ENCODE data around the gene KCNMB3.
"Not testable (repeated sequence)": the region's sequence is repeated elsewhere in the genome, so short reads cannot be mapped to it uniquely, and the experiment has no call there.

The KCNMB3 gene

DNA sequence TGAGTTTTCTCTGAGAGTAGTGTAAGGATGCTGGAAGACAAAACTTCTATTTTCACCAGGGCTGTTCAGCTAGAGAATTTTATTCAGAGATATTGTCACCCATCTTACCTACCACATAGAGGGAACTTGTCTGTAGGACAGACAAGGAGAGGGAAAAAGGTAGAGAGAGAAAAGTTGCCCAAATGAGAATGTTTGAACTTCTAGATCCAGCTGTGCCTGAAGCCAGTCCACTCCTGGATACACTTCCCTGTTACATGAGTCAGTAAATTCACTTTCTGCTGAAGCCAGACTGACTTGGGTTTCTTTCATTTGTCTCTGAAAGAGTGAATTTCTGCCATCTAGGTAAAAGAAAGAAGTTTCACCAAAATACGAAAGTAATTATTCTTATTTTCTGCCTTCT, 27.2 kb upstream of the KCNMB3 start:
- no peak overlapping the region for H3K9ac ChIP-seq (ENCODE audit: low read length)
- H3K4me3 ChIP-seq (ENCODE audit: low read length) = no peak overlapping the region
- no peaks in the 10 kb centered on the region for H3K4me1 ChIP-seq (ENCODE audit: control insufficient read depth, insufficient read depth, low read length)
- no peaks in the 10 kb centered on the region for H3K9me3 ChIP-seq (ENCODE audit: control insufficient read depth, low read length)
- no peaks in the 10 kb centered on the region for H3K27me3 ChIP-seq (ENCODE audit: control insufficient read depth, insufficient read depth, low read length)
- no peaks in the 10 kb centered on the region for H3K36me3 ChIP-seq (ENCODE audit: control insufficient read depth, insufficient read depth, low read length)

- no peaks in the 10 kb centered on the region for H3K4me1 ChIP-seq (ENCODE audit: control insufficient read depth, insufficient read depth, low read length)
These were observed 25.8 kb upstream of the KCNMB3 start for GRCh38 chr3:179276743-179277142.

DNA sequence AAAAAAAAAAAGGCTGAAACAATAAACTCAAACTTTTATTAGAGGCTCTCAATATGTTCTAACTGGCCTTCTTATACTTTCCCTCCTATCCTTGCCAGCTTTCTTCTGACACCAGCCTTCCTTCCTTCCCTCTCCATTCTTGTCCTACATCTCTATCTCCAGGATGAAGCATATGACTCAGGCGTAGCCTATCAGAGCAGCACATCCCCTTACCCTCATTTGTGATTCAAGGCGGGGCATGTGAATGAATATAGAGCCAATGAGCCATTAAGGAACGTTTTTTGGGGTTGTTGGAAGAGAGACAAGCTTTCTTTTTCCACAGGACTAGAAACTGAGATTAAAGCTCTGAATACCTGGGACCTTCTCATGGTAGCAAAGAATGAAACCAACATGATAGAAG, 25.1 kb upstream of the KCNMB3 start:
- Histone ChIP-seq H3K4me3 (ENCODE audit: low read length) (no peak overlapping the region), H3K27me3 (ENCODE audit: control insufficient read depth, insufficient read depth, low read length) (no peaks in the 10 kb centered on the region), H3K4me1 (ENCODE audit: control insufficient read depth, insufficient read depth, low read length) (no peaks in the 10 kb centered on the region), H3K36me3 (ENCODE audit: control insufficient read depth, insufficient read depth, low read length) (no peaks in the 10 kb centered on the region), H3K9ac (ENCODE audit: low read length) (no peak overlapping the region), H3K9me3 (ENCODE audit: control insufficient read depth, low read length) (no peaks in the 10 kb centered on the region)

More at GRCh38 chr3:179276743-179277142, 25.8 kb upstream of the KCNMB3 start:
- Histone ChIP-seq H3K9ac (ENCODE audit: low read length) (no peak overlapping the region), H3K4me3 (ENCODE audit: low read length) (no peak overlapping the region), H3K9me3 (ENCODE audit: control insufficient read depth, low read length) (no peaks in the 10 kb centered on the region), H3K36me3 (ENCODE audit: control insufficient read depth, insufficient read depth, low read length) (no peaks in the 10 kb centered on the region), H3K27me3 (ENCODE audit: control insufficient read depth, insufficient read depth, low read length) (no peaks in the 10 kb centered on the region)

DNA sequence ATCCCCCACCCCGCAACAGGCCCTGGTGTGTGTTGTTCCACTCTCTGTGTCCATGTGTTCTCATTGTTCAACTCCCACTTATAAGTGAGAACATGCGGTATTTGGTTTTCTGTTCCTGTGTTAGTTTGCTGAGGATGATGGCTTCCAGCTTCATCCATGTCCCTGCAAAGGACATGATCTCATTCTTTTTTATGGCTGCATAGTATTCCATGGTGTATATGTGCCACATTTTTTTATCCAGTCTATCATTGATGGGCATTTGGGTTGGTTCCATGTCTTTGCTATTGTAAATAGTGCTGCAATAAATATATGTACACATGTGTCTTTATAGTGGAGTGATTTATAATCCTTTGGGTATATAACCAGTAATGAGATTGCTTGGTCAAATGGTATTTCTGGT, 23.5 kb upstream of the KCNMB3 start:
- not testable (repeated sequence) for H3K27me3 ChIP-seq (ENCODE audit: control insufficient read depth, insufficient read depth, low read length); H3K9ac ChIP-seq (ENCODE audit: low read length); H3K36me3 ChIP-seq (ENCODE audit: control insufficient read depth, insufficient read depth, low read length); H3K4me3 ChIP-seq (ENCODE audit: low read length); H3K4me1 ChIP-seq (ENCODE audit: control insufficient read depth, insufficient read depth, low read length); H3K9me3 ChIP-seq (ENCODE audit: control insufficient read depth, low read length)

DNA sequence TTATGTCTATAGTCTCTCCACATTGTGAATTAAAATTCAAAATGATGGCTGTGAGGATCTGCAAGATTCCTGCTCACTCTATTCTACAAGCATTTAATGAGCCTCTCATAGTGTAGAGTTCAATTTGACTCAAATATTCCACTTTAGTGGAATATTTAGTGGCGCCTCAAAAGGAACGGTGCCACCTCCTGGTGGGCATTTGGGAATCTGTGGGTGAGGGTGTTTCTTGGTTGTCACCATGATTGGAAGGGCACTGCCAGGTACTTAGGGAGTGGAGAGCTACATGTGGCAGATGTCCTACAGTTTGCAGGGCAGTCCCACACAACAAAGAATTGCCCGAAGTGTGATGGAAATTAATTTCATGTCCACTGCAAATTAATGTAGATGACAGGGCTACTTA, 21.5 kb upstream of the KCNMB3 start:
- Histone ChIP-seq H3K4me1 (ENCODE audit: control insufficient read depth, insufficient read depth, low read length) (no peaks in the 10 kb centered on the region), H3K36me3 (ENCODE audit: control insufficient read depth, insufficient read depth, low read length) (no peaks in the 10 kb centered on the region), H3K27me3 (ENCODE audit: control insufficient read depth, insufficient read depth, low read length) (no peaks in the 10 kb centered on the region), H3K4me3 (ENCODE audit: low read length) (no peak overlapping the region), H3K9me3 (ENCODE audit: control insufficient read depth, low read length) (no peaks in the 10 kb centered on the region), H3K9ac (ENCODE audit: low read length) (no peak overlapping the region)

GRCh38 chr3:179269152-179269707, 18.3 kb upstream of the KCNMB3 start:
- no peaks in the 10 kb centered on the region for H3K36me3 ChIP-seq (ENCODE audit: control insufficient read depth, insufficient read depth, low read length)
- no peaks in the 10 kb centered on the region for H3K4me1 ChIP-seq (ENCODE audit: control insufficient read depth, insufficient read depth, low read length)
- H3K27me3 ChIP-seq (ENCODE audit: control insufficient read depth, insufficient read depth, low read length) = no peaks in the 10 kb centered on the region
- no peak overlapping the region for H3K4me3 ChIP-seq (ENCODE audit: low read length)
- H3K9ac ChIP-seq (ENCODE audit: low read length) = no peak overlapping the region
- no peaks in the 10 kb centered on the region for H3K9me3 ChIP-seq (ENCODE audit: control insufficient read depth, low read length)

DNA sequence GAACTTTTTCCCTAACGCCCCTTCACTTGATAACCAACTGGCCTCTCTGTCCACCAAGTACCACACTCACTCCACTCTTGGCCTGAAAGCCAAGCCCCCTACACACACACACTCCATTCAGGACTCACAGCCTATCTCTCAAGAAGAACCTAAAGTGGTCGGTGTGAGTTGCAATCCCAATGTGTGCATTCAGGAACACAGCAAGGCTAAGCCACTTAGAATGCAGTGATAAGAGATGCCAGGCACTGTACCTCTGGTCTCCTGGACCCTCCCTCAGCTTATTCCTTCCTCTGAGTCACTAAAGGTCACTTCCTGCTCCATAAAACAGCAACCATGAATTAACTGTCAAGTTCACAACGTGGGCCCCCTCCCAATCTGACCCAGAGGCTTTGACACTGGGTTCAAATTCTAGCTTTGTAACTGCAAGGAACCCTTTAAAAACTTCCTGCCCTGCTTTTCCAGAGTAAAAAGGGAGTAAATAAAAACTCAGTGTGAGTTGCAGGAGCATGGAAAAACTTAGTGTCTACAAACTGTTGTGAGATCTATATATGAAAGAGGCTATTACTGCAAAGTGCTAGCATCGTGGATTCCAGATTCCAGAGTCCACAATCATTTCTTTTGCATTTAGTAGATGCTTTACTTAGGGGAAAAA, 17.6 kb upstream of the KCNMB3 start:
- Histone ChIP-seq H3K9me3 (ENCODE audit: control insufficient read depth, low read length) (no peaks in the 10 kb centered on the region), H3K27me3 (ENCODE audit: control insufficient read depth, insufficient read depth, low read length) (no peaks in the 10 kb centered on the region), H3K4me1 (ENCODE audit: control insufficient read depth, insufficient read depth, low read length) (no peaks in the 10 kb centered on the region), H3K36me3 (ENCODE audit: control insufficient read depth, insufficient read depth, low read length) (no peaks in the 10 kb centered on the region), H3K4me3 (ENCODE audit: low read length) (no peak overlapping the region), H3K9ac (ENCODE audit: low read length) (no peak overlapping the region)

- no peak overlapping the region for H3K9ac ChIP-seq (ENCODE audit: low read length)
- H3K4me3 ChIP-seq (ENCODE audit: low read length) = no peak overlapping the region
- H3K27me3 ChIP-seq (ENCODE audit: control insufficient read depth, insufficient read depth, low read length) = no peaks in the 10 kb centered on the region
- no peaks in the 10 kb centered on the region for H3K36me3 ChIP-seq (ENCODE audit: control insufficient read depth, insufficient read depth, low read length)
- H3K9me3 ChIP-seq (ENCODE audit: control insufficient read depth, low read length) = no peaks in the 10 kb centered on the region
- H3K4me1 ChIP-seq (ENCODE audit: control insufficient read depth, insufficient read depth, low read length) = no peaks in the 10 kb centered on the region
These were observed 15.8 kb upstream of the KCNMB3 start for GRCh38 chr3:179266701-179267211.

GRCh38 chr3:179265875-179266274, 15.0 kb upstream of the KCNMB3 start:
- H3K4me1 ChIP-seq (ENCODE audit: control insufficient read depth, insufficient read depth, low read length) = no peaks in the 10 kb centered on the region
- no peak overlapping the region for H3K4me3 ChIP-seq (ENCODE audit: low read length)
- no peaks in the 10 kb centered on the region for H3K9me3 ChIP-seq (ENCODE audit: control insufficient read depth, low read length)
- H3K9ac ChIP-seq (ENCODE audit: low read length) = no peak overlapping the region
- H3K27me3 ChIP-seq (ENCODE audit: control insufficient read depth, insufficient read depth, low read length) = no peaks in the 10 kb centered on the region
- H3K36me3 ChIP-seq (ENCODE audit: control insufficient read depth, insufficient read depth, low read length) = no peaks in the 10 kb centered on the region

- Histone ChIP-seq H3K36me3 (ENCODE audit: control insufficient read depth, insufficient read depth, low read length) (no peaks in the 10 kb centered on the region), H3K27me3 (ENCODE audit: control insufficient read depth, insufficient read depth, low read length) (no peaks in the 10 kb centered on the region), H3K9ac (ENCODE audit: low read length) (no peak overlapping the region), H3K4me3 (ENCODE audit: low read length) (no peak overlapping the region), H3K4me1 (ENCODE audit: control insufficient read depth, insufficient read depth, low read length) (no peaks in the 10 kb centered on the region), H3K9me3 (ENCODE audit: control insufficient read depth, low read length) (no peaks in the 10 kb centered on the region)
These were observed 14.2 kb upstream of the KCNMB3 start for GRCh38 chr3:179265092-179265491.

DNA sequence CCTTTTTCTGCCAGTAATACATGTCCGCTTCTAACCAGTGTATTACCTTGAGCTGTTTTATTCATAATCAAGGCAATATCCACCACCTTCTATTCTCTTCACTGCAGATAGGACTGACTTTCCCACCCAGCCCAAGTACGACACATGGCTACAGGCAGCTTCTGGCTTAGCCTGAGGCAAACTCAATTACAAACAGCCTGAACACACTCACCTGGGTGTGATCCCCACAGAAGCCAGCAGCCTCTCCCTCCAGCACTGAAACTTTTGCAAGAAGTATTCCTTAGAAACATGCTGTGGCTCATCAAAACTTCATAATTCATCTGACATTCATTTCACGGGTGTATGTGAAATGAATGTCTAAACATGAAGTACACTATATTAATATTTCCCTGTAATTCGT, 13.5 kb upstream of the KCNMB3 start:
- H3K9ac ChIP-seq (ENCODE audit: low read length) = no peak overlapping the region
- H3K36me3 ChIP-seq (ENCODE audit: control insufficient read depth, insufficient read depth, low read length) = no peaks in the 10 kb centered on the region
- no peaks in the 10 kb centered on the region for H3K4me1 ChIP-seq (ENCODE audit: control insufficient read depth, insufficient read depth, low read length)
- H3K27me3 ChIP-seq (ENCODE audit: control insufficient read depth, insufficient read depth, low read length) = no peaks in the 10 kb centered on the region
- H3K4me3 ChIP-seq (ENCODE audit: low read length) = no peak overlapping the region
- no peaks in the 10 kb centered on the region for H3K9me3 ChIP-seq (ENCODE audit: control insufficient read depth, low read length)

DNA sequence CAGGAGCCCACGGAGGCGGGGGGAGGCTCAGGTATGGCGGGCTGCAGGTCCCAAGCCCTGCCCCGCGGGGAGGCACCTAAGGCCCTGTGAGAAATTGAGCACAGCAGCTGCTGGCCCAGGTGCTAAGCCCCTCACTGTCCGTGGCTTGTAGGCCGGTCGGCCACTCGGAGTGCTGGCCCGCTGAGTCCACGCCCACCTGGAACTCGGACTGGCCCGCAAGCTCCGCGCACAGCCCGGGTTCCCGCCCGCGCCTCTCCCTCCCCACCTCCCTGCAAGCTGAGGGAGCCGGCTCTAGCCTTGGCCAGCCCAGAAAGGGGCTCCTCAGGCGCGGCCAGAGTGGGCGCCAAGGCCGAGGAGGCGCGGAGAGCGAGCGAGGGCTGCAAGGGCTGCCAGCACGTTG, 12.2 kb upstream of the KCNMB3 start:
- Histone ChIP-seq H3K36me3 (ENCODE audit: control insufficient read depth, insufficient read depth, low read length) (no peaks in the 10 kb centered on the region), H3K27me3 (ENCODE audit: control insufficient read depth, insufficient read depth, low read length) (no peaks in the 10 kb centered on the region), H3K9ac (ENCODE audit: low read length) (no peak overlapping the region), H3K4me1 (ENCODE audit: control insufficient read depth, insufficient read depth, low read length) (no peaks in the 10 kb centered on the region), H3K9me3 (ENCODE audit: control insufficient read depth, low read length) (no peaks in the 10 kb centered on the region), H3K4me3 (ENCODE audit: low read length) (no peak overlapping the region)

All from mucosa of stomach (tissue), 1 donor.